ENCODE measurements around the gene TDRKH.

TDRKH gene

DNA sequence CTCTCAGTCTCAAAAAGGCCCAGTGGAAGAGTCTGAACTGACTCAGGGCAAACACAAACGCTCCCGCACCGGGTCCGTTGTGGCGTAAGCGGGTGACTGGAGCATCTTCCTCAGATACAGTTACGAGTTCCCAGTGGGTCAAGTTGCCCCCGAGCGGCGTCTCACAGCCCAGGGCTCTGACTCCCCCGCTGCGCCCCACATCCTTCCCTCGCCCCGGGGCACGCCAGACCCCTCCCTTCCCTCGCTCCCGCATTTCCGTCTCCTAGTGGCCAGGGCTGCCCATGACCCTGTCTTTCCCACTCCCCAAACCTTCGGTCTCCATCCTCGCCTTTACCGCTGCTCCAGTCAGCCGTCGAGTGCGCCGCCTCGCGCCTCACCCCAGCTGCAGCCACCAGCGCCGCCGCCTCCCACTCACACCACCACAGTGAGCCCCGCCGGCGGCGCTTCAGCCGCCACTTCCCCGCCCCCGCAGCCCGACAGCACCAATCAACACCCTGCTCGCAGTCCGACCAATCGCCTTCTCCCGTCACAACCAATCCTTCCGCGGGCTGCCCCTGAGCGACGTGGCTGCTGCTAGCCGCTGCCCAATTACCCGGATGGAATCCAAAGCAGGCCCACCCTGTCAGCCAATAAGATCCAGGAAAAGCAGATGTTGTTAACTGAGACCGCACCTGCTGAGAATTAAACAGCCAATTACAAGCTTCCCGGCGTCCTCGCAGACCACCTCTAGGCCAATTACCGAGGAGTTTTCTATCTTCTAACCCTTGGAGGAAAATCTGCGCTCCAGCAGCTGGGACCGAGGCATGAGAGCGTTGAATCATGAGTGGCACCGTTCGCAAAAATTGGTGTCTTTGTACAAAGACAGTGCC lies at the start of gene TDRKH:
TSS of gene TDRKH (minus strand) at position 430 of the 869 bp plus-strand sequence. CDS start 7,478 bp downstream, outside the sequence.
- peak; percentile 99 for DNase-seq

DNA sequence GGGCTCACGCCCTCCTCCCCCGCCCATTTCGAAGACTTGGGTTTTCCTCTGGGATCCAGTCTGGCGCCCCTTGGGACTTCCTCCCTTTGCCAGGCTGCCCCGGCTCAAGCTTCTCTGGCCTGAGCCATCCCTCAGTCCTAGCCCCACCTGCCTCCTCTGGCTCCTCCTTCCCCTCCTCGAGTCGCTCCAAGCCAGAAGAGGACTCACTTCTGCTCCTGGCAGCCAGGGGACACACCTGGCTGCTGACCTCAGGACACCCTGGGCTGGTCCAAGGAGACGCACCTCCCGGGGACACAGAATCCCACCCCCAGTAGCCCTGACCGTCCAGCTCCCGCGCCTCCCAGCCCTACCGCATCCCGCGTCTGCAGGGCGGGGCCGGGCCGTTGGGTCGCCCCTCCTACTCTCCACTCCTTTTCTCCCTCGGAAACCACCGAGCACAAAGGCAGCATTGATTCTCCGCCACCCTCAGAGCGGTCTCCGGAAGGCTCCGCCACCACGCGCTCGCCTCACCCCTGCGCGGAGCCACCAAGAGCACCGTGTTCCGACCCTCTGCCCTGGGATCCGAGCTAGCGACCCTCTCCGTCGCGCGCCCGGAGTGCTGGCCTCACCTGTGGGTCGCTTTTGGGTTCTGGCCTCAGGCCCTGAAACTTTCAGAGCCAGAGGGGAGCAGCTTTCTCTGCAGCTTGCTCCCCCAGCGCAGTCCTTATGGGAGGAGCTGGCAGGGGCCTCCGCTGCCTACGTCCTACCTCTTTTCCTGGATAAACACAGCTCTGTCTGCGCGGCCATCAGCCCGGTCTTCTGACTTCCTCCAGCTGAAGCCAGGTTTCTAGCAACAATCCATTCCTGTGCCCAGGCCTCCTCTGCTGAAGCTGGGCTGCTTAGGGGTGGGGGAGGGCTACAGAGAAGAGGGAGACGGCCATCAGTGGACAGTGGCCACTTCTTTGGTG lies 49.4 kb upstream of the TDRKH start, which contains the start of gene C2CD4D:
TSS of gene C2CD4D (minus strand) at position 364 of the 947 bp plus-strand sequence. CDS start 831 bp downstream, outside the sequence.
- peak; percentile 52 for DNase-seq

- DNase-seq = no peak
Observed at GRCh38 chr1:151839082-151839412, 48.7 kb upstream of the TDRKH start.

GRCh38 chr1:151838222-151839081 lies 48.2 kb upstream of the TDRKH start:
- no peak for DNase-seq

GRCh38 chr1:151837884-151838221 lies 47.6 kb upstream of the TDRKH start:
- no peak for DNase-seq

DNA sequence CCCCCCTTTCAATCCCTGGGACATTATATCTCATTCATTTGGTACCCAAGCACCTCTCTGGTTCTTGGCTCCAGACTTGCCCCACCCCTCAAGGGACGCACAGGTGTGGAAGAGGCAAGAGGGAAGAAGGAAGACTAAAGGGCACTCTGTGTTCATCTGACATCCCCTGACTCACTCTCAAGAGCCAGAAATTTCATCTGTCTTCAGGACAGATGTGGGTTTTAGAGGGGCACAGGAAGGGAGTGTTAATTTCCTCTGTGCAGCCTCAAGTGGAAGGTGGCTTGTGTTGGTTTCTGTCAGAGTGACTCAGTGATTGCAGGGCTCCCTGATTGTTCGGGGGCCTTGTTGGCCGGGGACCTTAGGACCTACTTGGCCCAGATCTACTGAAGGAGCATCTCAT lies 46.9 kb upstream of the TDRKH start:
- no peak for DNase-seq

DNA sequence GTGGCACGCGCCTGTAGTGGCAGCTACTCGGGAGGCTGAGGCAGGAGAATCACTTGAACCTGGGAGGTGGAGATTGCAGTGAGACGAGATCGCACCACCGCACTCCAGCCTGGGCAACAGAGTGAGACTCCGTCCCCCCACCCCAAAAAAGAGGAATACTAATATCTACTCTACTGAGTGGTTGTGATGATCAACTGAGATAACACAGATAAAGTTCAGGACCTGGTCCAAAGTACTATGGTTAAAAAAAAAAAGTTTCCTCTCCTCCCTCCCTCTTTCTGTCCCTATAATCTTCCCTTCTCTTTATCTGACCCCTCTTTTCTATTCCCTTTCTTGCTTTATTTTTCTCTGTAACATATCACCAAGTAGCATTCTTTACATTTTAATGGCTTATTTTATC lies 45.3 kb upstream of the TDRKH start:
- no peak for DNase-seq

DNA sequence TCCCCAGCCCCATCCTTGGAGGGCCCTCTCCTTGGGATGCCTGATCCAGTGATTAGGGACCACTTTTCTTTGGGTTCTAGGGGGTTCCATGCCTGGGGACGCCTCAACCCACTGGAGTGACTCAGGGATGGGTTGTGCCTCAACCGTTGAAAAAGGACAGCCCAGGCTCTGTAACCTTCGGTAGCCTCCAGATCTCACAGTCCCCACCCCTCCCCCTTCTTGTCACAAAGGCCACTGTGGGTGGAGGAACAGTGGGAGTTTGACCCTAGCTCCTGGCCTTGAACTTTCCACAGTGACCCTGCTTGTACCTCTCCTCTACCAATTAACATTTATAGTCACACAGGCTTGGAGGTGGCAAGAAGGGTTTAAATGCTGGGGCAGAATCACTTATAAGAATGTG lies 43.9 kb upstream of the TDRKH start:
- no peak for DNase-seq

DNA sequence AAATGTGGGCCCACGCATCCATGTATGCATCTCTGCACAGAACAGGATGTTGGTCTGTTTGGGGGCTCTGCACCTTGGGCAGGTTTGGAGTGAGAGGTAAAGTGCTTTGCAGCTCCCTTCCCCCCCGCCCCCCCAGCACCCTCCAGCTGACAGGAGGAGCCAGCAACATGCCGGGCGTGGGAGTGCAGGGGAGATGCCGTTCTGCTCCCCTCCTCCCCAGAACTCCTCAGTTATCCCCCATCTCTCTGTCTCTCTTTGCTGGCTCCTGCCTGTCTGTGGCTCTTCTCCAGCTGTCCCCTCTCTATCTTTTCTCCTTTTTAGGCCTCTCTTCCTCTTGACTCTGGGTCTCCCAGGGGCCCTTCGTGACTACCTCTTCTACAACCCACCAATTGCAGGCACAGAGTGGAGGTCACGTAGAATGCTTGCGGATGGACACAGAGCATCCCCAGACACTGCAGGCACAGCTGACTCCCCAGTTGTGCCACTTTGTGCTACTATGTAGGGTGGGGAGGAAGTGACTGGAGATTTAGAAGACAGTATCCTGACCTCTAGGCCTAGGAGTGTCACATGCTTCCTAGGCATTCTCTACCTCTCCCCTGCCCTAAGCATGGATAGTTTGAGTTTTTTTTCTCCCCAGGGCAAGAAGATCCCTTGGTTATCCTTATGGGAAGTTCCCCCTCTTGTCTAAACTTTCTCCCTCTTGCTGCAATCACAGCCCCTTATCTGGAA lies 43.0 kb upstream of the TDRKH start:
- DNase-seq = no peak

GRCh38 chr1:151832318-151832980 lies 42.1 kb upstream of the TDRKH start:
- peak; percentile 74 for DNase-seq

- DNase-seq = peak; percentile 47
Observed at GRCh38 chr1:151831605-151832004, 41.3 kb upstream of the TDRKH start, which contains the start of gene RORC. Gene RORC, minus strand, starts transcription at chr1:151831802. Its CDS starts 38 bp downstream, at chr1:151831764.

GRCh38 chr1:151831256-151831591 lies 40.9 kb upstream of the TDRKH start:
- DNase-seq = no peak

- DNase-seq = no peak
Observed at GRCh38 chr1:151830055-151830454, 39.8 kb upstream of the TDRKH start.

DNA sequence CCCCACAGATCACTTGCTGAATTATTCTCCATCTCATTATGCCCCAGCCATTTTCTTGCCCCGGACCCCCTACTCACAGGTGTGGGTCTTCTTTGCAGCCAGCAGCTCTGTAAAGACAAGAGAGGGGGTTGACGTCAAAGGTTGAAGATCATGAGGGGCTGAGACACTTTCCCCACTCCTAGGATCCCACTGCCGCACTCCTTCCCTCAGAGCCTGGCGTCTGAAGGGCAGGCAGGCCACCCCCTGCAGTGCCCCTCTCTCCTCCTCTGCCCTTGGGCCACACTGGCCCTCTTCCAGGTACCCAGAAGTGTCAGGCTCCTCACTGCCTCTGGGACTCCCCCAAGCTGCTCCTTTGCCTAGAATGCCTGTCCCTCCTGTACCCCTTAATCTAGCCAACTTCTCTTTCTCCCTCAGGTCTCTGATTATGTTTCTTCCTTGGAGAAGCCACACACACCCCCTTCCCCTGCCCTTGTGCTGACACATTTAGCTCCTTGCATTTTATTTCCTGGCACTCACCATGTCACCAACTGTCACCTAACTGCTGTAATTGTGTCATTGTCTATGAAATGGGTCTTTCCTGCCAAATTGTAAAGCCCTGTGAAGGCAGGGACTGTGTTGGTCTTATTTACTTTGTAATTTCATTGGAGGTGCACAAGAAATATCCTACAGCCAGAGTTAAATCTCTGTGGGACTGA lies 39.2 kb upstream of the TDRKH start:
- DNase-seq = no peak

GRCh38 chr1:151828921-151829320 lies 38.6 kb upstream of the TDRKH start:
- no peak for DNase-seq

DNA sequence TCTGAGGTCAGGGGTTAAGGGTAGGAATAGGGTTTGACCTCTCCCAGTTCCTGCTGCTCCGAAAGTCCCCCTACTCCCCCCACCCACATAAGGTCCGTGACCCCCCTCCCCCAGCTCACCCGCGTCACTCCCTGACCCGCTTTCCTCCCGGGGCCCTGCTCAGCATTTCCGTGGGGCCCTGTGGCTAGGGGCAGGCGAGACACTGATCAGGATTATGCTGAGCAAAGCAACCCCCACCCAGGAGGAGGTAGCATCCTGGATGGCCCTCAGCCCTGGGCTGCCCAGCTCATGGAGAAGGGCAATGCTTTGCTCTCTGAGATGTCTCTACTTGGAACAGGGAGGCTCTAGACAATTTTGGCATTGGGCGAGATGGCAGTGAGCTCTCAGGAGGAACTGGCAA lies 37.6 kb upstream of the TDRKH start:
- no peak for DNase-seq

GRCh38 chr1:151825751-151826660 lies 35.7 kb upstream of the TDRKH start:
- DNase-seq = no peak

GRCh38 chr1:151825204-151825603 lies 34.9 kb upstream of the TDRKH start:
- DNase-seq = no peak

- no peak for DNase-seq
Observed at GRCh38 chr1:151823175-151823574, 32.9 kb upstream of the TDRKH start.

DNA sequence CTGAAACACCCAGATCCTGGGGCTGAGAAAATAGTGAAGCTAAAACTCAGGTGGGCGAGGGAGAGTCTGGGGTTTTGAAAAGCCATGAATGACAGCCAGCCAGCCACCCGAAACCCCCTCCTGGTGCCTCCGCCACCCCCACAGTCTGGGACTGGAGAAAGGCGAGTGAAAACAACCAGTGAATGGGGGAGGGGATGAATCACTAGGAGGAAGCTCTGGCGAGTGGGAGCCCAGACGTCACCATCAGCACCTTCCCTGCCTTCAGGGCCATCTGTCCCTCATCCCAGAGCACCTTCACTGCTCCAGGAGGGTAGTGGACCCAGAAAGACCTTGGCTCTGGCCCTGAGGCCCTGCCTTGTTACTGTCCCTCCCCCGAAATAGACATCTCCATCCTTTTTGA lies 32.1 kb upstream of the TDRKH start:
- no peak for DNase-seq
